ENCODE data around the gene SRSF4. TPM values are rescaled to one million over a fixed set of nuclear protein-coding genes. Genes with fewer than 3 reads are reported as not detected.

SRSF4 gene
- total and polyA plus RNA-seq, 10 of the 15 experiments (the other 5 are each of a cell fraction or from before 2014, with no cell fraction given), result 17.2 to 107 (median 78.6) TPM

- ATAC-seq (peak; percentile 100), DNase-seq (ENCODE audit: low read depth, low spot score) (peak; percentile 47), FAIRE-seq (peak; percentile 89)
- Histone ChIP-seq H3K27ac (ENCODE audit: control insufficient read depth, insufficient read depth) (no peak overlapping the region), H3K4me2 (ENCODE audit: control insufficient read depth, insufficient read depth) (no peak overlapping the region), H3K36me3 (ENCODE audit: control insufficient read depth in 2 of 2, insufficient read depth in 2 of 2, low read length in 1 of 2) (peaks cover 6 to 24% of the 10 kb centered on the region in 2 experiments), H3K9me3 (replicated peaks; ENCODE audit: control insufficient read depth, insufficient read depth, low read length) (no peaks in the 10 kb centered on the region), H3K4me1 (ENCODE audit: control insufficient read depth, insufficient read depth, low read length) (peaks cover 3% of the 10 kb centered on the region; the same call in 1 of the 2 replicates), H3K79me2 (ENCODE audit: control insufficient read depth, insufficient read depth, low read length) (no peaks in the 10 kb centered on the region), H3K4me3 (no peak overlapping the region), H2AFZ (ENCODE audit: control insufficient read depth, low read depth, low read length) (peak overlapping the region; percentile 48; the same call in 1 of the 2 replicates), H3K9ac (ENCODE audit: control insufficient read depth, insufficient read depth, low read length) (no peak overlapping the region), H4K20me1 (ENCODE audit: control insufficient read depth, insufficient read depth) (no peaks in the 10 kb centered on the region), H3K27me3 (replicated peaks in 1 of 2; ENCODE audit: control insufficient read depth in 2 of 2, insufficient read depth in 2 of 2, low read length in 1 of 2) (no peaks in the 10 kb centered on the region)
- intact Hi-C loops (cut with micrococcal nuclease; ENCODE audit: unreplicated experiment), result loop anchor here (1.0 to 10.0 kb wide), 4 partner anchors 80 to 418 kb away; partner anchors contain the start of gene TMEM200B
- 26% methylated on average over 14 of the region's 14 CpGs for WGBS (ENCODE audit: insufficient coverage, insufficient replicate concordance, low lambda C conversion rate, missing lambda C conversion rate)
- ChIA-PET SMC1A (ENCODE audit: uncharacterized antibody, unreplicated experiment) (interaction anchor here (0.6 to 8.3 kb wide), 27 partner anchors 8 to 427 kb away, joined by 3 to 127 read pairs (median 4); partner anchors contain the start of genes EPB41, MECR and SRSF4), RAD21 (ENCODE audit: unreplicated experiment) (interaction anchor here (0.6 to 3.6 kb wide), 19 partner anchors 21 to 560 kb away, joined by 3 to 91 read pairs (median 5); partner anchors contain the start of genes SRSF4 and TAF12), CTCF (interaction anchor here (0.6 to 6.0 kb wide), 51 partner anchors 8 to 954 kb away, joined by 3 to 173 read pairs (median 4); partner anchors contain the start of genes MECR, SRSF4, TMEM200B and YTHDF2), POLR2A (interaction anchor here (0.6 to 1.7 kb wide), 6 partner anchors 19 to 420 kb away, joined by 3 to 9 read pairs (median 3); partner anchors contain the start of gene SRSF4)
- in situ Hi-C loops (cut with MboI), result no loop called here
- no TSS peak for BruUV-seq (replicated peaks)
- TF ChIP-seq CREB1 (IDR thresholded peaks at IDR 0.05; ENCODE audit: low read depth) (no peak), RB1 (IDR thresholded peaks at IDR 0.05; ENCODE audit: borderline replicate concordance) (peak; percentile 40; the same call in 1 of the 2 replicates), SIN3A (IDR thresholded peaks at IDR 0.05; ENCODE audit: low read depth, low read length) (no peak), NR2C2 (IDR thresholded peaks at IDR 0.05; ENCODE audit: borderline replicate concordance, control insufficient read depth, insufficient read length, low read depth) (no peak), SMAD1 (IDR thresholded peaks at IDR 0.05; ENCODE audit: low read depth, partially characterized antibody) (no peak), ZNF207 (IDR thresholded peaks at IDR 0.05; ENCODE audit: borderline replicate concordance) (peak; percentile 56; the same call in 1 of the 2 replicates), SMC3 (IDR thresholded peaks at IDR 0.05; ENCODE audit: borderline replicate concordance, low read length) (peak; percentile 90), POLR2AphosphoS5 (IDR thresholded peaks at IDR 0.05; ENCODE audit: low read length) (no peak), HCFC1 (IDR thresholded peaks at IDR 0.05; ENCODE audit: low read length) (no peak), BCL11A (IDR thresholded peaks at IDR 0.05; ENCODE audit: low read depth, low read length) (no peak), SMAD5 (IDR thresholded peaks at IDR 0.05; ENCODE audit: low read depth) (no peak), ZNF24 (IDR thresholded peaks at IDR 0.05) (no peak), JUNB (IDR thresholded peaks at IDR 0.05) (no peak), STAT1 (conservative IDR thresholded peaks at IDR 0.05) (0 out of 2 replicates have a peak, but pooled peaks have one; percentile 50)
- TF ChIP-seq, protein P1, sequence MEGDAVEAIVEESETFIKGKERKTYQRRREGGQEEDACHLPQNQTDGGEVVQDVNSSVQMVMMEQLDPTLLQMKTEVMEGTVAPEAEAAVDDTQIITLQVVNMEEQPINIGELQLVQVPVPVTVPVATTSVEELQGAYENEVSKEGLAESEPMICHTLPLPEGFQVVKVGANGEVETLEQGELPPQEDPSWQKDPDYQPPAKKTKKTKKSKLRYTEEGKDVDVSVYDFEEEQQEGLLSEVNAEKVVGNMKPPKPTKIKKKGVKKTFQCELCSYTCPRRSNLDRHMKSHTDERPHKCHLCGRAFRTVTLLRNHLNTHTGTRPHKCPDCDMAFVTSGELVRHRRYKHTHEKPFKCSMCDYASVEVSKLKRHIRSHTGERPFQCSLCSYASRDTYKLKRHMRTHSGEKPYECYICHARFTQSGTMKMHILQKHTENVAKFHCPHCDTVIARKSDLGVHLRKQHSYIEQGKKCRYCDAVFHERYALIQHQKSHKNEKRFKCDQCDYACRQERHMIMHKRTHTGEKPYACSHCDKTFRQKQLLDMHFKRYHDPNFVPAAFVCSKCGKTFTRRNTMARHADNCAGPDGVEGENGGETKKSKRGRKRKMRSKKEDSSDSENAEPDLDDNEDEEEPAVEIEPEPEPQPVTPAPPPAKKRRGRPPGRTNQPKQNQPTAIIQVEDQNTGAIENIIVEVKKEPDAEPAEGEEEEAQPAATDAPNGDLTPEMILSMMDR (IDR thresholded peaks at IDR 0.05 in 2 of 3, conservative IDR thresholded peaks at IDR 0.05 in 1 of 3; ENCODE audit: control insufficient read depth in 2 of 3, extremely low read depth in 1 of 3, insufficient read depth in 1 of 3, low read depth in 3 of 3, low read length in 3 of 3), result peak; percentile 93 to 99 (median 97); a peak in 5 of 6 replicates
- TF ChIP-seq, protein P2, sequence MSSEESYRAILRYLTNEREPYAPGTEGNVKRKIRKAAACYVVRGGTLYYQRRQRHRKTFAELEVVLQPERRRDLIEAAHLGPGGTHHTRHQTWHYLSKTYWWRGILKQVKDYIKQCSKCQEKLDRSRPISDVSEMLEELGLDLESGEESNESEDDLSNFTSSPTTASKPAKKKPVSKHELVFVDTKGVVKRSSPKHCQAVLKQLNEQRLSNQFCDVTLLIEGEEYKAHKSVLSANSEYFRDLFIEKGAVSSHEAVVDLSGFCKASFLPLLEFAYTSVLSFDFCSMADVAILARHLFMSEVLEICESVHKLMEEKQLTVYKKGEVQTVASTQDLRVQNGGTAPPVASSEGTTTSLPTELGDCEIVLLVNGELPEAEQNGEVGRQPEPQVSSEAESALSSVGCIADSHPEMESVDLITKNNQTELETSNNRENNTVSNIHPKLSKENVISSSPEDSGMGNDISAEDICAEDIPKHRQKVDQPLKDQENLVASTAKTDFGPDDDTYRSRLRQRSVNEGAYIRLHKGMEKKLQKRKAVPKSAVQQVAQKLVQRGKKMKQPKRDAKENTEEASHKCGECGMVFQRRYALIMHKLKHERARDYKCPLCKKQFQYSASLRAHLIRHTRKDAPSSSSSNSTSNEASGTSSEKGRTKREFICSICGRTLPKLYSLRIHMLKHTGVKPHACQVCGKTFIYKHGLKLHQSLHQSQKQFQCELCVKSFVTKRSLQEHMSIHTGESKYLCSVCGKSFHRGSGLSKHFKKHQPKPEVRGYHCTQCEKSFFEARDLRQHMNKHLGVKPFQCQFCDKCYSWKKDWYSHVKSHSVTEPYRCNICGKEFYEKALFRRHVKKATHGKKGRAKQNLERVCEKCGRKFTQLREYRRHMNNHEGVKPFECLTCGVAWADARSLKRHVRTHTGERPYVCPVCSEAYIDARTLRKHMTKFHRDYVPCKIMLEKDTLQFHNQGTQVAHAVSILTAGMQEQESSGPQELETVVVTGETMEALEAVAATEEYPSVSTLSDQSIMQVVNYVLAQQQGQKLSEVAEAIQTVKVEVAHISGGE (CRISPR knock-in tag; IDR thresholded peaks at IDR 0.05), result no peak
These were observed 21.1 kb upstream of the SRSF4 start for GRCh38 chr1:29202584-29203340.

All from GM12878 (cell line).